Measurements from ENCODE around the gene LINC01488. TPM values are rescaled to one million over a fixed set of nuclear protein-coding genes. Genes with fewer than 3 reads are reported as not detected.
A peak's percentile ranks its signal among the peaks of the same experiment; 100 is the strongest.

Gene LINC01488
- total RNA-seq, 1 donor from 2014 or later = not detected

DNA sequence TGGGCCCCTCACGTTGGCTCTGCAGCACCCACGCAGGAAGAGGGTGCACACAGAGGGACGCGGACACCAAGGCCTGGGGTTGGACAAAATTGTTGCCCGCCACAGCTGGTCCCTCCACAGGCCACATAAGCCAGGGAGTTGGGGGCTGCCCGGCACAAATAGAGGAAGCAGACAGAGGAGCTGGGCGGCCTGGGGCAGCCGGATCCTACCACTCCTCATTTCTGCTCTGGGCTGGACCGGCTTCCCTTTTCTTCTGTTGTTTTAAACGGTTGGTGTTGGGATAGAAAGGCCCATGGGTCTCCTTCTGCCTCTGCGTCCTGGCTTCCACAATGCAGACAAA, 36.4 kb upstream of the LINC01488 start:
- DNase-seq (ENCODE audit: low spot score) = no peak

- no peak for DNase-seq (ENCODE audit: low spot score)
Measured at GRCh38 chr11:69446108-69446507, 35.4 kb upstream of the LINC01488 start.

GRCh38 chr11:69447786-69448185, 33.7 kb upstream of the LINC01488 start:
- DNase-seq (ENCODE audit: low spot score) = no peak

DNA sequence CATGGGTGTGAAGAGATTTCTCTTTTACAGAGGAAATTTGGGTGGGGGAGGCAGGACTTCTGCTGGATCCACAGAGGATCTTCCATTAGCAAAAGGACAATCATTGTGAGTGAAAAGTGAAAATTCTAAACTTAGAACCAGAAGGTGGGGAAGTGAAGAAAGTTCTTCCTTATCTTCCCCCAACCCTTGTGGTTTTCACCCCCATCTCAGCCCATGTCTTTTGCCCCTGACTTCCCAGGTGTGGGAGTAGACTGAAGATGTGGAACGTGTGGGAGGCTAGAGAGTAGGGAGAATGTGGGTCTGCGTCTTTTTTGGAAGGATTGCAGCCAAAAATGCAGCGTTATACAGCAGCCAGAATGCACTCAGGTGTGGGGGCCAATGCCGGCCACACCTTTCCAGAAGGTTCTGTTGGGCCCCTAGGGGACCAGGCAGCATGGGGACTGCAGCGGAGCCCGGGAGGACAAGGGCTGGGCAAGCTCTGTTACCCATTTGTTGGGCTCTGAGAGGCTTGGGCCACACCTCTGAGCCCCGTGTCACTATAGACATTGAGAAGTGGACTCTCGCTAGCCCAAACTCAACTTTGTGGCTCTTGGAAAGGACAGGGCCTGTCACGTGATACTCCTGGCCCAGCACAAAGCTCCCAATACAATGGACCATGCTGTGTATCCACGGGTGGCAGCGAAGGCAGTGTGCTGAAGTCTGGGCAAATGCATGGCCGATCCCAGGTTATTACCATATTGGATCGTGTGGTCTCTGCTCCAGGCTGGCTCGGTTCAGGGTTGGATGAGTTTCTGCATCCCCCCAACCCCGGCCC, 32.8 kb upstream of the LINC01488 start:
- DNase-seq (ENCODE audit: low spot score) = no peak

GRCh38 chr11:69449320-69450063, 32.0 kb upstream of the LINC01488 start:
- DNase-seq (ENCODE audit: low spot score) = peak; percentile 45

- no peak for DNase-seq (ENCODE audit: low spot score)
Measured at GRCh38 chr11:69450064-69450856, 31.2 kb upstream of the LINC01488 start.

- no peak for DNase-seq (ENCODE audit: low spot score)
Measured at GRCh38 chr11:69450857-69451220, 30.6 kb upstream of the LINC01488 start.

DNA sequence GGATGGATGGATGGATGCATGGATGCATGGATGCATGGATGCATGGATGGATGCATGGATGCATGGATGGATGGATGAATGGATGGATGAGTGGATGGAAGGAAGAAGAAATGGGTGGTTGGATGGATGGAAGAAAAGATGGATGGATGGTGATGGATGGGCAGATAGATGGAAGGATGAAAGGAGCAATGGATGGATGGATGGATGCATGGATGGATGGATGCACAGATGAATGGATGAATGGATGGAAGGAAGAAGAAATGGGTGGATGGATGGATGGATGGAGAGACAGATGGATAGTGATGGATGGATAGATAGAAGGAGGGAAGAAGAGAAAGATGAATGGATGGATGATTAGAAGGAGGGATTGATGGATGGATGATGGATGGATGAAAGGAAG, 30.2 kb upstream of the LINC01488 start:
- no peak for DNase-seq (ENCODE audit: low spot score)

GRCh38 chr11:69452206-69452987, 29.1 kb upstream of the LINC01488 start:
- no peak for DNase-seq (ENCODE audit: low spot score)

GRCh38 chr11:69453151-69453550, 28.3 kb upstream of the LINC01488 start:
- DNase-seq (ENCODE audit: low spot score) = no peak

DNA sequence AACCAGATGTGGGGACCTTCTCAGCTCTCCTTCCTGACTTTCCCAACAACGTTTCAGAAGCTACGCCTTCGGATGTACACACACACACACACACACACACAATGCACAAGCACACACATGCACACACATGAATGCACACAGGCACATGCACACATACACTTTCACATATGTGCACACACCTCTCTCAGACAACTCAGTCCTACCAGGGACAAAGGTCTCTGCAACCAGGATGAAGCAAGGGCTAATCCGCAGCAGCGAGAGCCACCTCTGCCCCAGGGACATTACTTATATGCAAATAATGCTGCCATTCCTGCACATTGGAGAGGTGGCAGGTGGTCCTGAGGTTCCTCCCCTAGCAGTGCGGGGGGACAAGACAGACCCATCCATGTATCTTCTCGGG, 27.4 kb upstream of the LINC01488 start:
- no peak for DNase-seq (ENCODE audit: low spot score)

DNA sequence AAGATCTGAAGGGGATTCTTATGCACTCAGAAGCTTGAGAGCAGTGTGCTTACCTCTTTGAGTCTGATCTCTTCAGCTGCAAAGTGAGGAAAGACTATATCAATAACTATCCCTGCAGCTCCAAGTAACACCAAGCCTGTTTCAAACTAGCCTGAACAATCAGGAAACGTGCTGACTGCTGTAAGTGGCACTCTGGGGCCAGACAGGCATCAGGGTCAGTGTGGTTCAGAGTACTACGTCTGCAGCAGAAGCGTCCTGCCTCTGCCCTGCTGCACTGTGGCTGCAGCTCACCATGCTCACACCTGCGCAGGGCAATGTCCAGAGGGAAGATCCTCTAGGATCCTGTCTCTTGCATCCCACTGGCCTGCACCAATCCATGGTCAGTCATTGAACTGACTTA, 25.5 kb upstream of the LINC01488 start:
- no peak for DNase-seq (ENCODE audit: low spot score)

DNA sequence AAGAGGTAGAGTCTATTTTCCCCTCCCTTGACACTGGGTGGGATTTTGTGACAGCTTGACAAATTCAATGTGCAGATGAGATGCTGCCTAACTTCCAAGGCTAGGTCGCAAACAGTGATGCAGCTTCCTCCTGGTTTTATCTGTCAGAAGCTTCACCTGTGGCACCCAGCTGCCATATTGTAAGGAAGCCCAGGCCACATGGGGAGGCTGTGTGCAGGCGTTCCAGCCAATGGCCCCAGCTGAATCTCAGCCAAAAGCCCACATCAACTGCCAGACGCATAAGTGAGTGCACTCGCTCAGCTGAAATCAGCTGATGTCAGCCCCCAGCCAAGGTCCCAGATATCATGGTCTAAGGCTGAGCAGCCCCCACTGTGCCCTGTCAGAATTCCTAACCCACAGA, 24.8 kb upstream of the LINC01488 start:
- no peak for DNase-seq (ENCODE audit: low spot score)

GRCh38 chr11:69459848-69460539, 21.5 kb upstream of the LINC01488 start:
- no peak for DNase-seq (ENCODE audit: low spot score)

DNA sequence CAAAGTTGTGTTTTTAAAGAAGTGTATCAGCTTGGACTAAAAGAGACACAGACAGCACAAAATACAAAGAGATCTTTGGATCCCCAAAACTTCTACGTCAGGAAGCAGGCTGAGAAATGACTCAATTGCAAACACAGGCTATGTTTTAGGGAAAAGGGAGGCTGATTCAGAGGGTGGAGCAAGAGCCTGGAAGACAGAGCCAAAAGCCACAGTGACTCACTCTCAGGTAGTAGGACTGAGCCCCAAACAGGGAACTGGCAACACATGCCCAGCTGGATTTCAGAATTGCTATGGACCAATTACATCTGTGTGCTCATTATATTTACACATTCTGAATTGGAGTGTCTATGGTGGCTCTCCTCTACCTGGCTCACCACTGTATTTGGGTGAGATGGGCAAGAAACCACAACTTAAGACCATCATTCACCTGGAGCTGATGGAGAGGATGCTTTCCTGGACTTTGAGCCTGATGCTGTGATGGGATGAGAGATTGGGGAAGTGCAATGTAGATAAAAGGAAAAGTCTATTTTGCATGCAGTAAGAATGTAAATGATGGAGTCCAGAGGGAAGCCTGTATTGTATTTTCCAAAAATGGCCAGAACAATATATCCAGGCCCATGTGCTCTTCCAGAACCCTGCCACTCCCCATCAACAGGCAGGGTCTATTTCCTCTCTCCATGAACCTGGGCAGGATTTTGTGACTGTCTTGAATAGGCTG, 20.8 kb upstream of the LINC01488 start:
- no peak for DNase-seq (ENCODE audit: low spot score)

DNA sequence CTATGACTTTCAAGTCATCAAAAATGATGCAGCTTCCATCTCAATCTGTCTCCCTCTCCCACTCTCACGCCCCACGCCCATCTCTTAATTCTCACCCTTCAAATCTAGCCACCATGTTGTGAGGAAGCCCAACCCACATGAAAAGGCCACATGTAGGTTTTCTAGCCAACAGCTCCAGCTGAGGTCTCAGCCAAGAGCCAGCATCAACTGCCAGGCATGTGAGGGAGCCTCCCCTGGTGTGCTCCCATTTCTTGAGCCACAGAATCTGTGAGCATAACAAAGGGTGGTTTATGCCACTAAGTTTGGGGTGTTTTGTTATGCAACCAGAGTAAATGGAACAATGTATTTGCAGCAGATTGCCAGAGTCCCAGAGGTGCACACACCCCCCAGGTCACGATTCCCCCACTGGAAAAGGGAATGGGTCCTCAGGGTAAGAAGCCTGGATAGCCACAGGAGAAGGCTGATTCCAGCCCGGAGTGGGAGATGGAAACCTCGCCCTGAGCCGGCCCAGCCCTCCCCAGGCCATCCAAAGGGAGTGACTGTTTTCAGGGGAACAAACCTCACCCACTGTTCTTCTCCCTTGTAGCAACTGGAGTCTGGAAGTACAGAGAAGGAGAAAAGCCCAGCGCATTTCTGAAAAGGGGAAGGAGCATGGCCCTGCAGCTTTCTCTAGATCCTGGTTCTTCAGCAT, 20.0 kb upstream of the LINC01488 start:
- DNase-seq (ENCODE audit: low spot score) = no peak

- no peak for DNase-seq (ENCODE audit: low spot score)
Measured at GRCh38 chr11:69462106-69462951, 19.1 kb upstream of the LINC01488 start.

GRCh38 chr11:69463181-69463994, 18.1 kb upstream of the LINC01488 start:
- DNase-seq (ENCODE audit: low spot score) = no peak
